GM06990 (cell line): ENCODE measurements around the gene C5AR2.

Experiments used
- DNase-seq: peaks from one replicate; pipeline ENCODE4 v3.0.0-alpha.2; 2011; ENCODE audit not compliant: insufficient read length; ENCODE audit errors: extremely low read depth
- H3K27me3 ChIP-seq: replicated peaks from 2 replicates; pipeline ENCODE4 v1.6.0; 2011; ENCODE audit warnings: low read length; ENCODE audit not compliant: control insufficient read depth, insufficient read depth
- H3K36me3 ChIP-seq: 2 replicates; pipeline ENCODE4 v1.5.1; 2011; ENCODE audit warnings: low read length; ENCODE audit not compliant: control insufficient read depth, insufficient read depth
- H3K4me3 ChIP-seq: replicated peaks from 2 replicates; pipeline ENCODE4 v1.5.1; 2011; ENCODE audit warnings: low read depth, mild to moderate bottlenecking, control low read depth, low read length
- TF ChIP-seq, protein P1 (sequence below): IDR thresholded peaks from 2 replicates; pipeline ENCODE4 v1.5.1; 2011; ENCODE audit warnings: low read length, control low read depth, mild to moderate bottlenecking, inconsistent platforms; ENCODE audit not compliant: insufficient read depth, poor library complexity, severe bottlenecking

The C5AR2 gene

DNA sequence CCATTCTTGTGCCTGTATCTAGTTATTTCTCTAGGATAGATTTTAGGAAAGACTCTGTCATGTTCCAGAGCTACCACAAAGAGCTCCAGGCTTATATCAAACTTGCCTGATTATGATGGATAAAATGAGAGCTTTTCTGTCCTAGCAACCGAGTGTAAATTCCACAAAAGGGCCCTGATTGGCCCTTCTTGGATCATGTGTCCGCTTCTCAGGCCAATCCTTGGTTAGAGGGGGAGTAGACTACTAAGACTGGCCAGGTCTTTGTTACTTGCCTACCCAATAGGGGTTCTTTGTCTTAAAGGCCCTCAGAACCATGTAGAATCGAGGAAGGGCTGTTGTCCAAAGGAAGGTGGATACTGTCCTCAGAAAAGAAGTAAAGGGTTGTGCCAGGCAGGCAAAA is 19.6 kb downstream of the C5AR2 start:
- H3K36me3 ChIP-seq = peaks cover 14% of the 10 kb centered on the region
- no peak for DNase-seq
- no peaks in the 10 kb centered on the region for H3K27me3 ChIP-seq
- TF ChIP-seq, protein P1, sequence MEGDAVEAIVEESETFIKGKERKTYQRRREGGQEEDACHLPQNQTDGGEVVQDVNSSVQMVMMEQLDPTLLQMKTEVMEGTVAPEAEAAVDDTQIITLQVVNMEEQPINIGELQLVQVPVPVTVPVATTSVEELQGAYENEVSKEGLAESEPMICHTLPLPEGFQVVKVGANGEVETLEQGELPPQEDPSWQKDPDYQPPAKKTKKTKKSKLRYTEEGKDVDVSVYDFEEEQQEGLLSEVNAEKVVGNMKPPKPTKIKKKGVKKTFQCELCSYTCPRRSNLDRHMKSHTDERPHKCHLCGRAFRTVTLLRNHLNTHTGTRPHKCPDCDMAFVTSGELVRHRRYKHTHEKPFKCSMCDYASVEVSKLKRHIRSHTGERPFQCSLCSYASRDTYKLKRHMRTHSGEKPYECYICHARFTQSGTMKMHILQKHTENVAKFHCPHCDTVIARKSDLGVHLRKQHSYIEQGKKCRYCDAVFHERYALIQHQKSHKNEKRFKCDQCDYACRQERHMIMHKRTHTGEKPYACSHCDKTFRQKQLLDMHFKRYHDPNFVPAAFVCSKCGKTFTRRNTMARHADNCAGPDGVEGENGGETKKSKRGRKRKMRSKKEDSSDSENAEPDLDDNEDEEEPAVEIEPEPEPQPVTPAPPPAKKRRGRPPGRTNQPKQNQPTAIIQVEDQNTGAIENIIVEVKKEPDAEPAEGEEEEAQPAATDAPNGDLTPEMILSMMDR = no peak
- no peak overlapping the region for H3K4me3 ChIP-seq

DNA sequence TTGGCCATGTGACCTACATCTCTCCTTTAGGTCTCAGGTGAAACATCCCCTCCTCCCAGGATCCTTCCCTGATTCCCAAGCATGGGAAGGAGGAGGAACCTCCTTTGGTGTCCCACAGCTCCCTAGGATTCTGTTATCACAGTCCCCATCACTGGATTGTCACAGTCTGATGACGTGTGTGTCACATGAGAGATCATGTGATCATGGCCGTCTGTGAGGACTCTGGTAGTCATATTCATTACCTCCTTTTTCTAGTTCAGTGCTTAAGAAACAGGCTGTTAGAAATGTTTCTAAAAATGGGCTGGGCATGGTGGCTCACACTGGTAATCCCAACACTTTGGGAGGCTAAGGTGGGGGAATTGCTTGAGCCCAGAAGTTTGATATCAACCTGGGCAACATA is 20.1 kb downstream of the C5AR2 start:
- Histone ChIP-seq H3K4me3 (no peak overlapping the region), H3K36me3 (peaks cover 16% of the 10 kb centered on the region), H3K27me3 (no peaks in the 10 kb centered on the region)
- TF ChIP-seq, protein P1 = no peak
- no peak for DNase-seq

- DNase-seq = no peak
- H3K27me3 ChIP-seq = no peaks in the 10 kb centered on the region
- H3K36me3 ChIP-seq = peaks cover 18% of the 10 kb centered on the region
- TF ChIP-seq, protein P1 = no peak
- H3K4me3 ChIP-seq = no peak overlapping the region
These were observed 21.3 kb downstream of the C5AR2 start for GRCh38 chr19:47353307-47353712.

DNA sequence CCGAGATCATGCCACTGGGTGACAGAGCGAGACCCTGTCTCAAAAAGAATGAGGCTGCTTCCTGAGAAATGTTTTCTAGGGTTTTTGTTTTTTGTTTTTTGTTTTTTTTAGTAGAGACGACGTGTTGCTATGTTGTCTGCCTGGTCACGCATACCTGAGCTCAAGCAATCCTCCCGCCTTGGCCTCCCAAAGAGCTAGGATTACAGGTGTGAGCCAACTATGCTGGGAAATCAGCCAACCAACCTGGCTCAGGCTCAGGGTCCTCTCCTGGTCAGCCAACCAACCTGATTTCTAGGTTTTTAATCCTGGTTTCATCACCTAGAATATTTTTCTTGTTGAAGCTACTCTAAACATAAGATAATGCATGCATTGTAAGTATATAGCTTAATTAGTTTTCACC is 24.9 kb downstream of the C5AR2 start:
- DNase-seq = no peak
- TF ChIP-seq, protein P1 = no peak
- Histone ChIP-seq H3K27me3 (no peaks in the 10 kb centered on the region), H3K36me3 (peaks cover 31% of the 10 kb centered on the region), H3K4me3 (no peak overlapping the region)

- H3K36me3 ChIP-seq = peaks cover 35% of the 10 kb centered on the region
- TF ChIP-seq, protein P1 = peak; percentile 34
- no peak for DNase-seq
- H3K27me3 ChIP-seq = no peaks in the 10 kb centered on the region
- no peak overlapping the region for H3K4me3 ChIP-seq
These were observed 26.1 kb downstream of the C5AR2 start for GRCh38 chr19:47357788-47358680.
